Measurements from ENCODE around the gene TUBB6.

The TUBB6 gene

GRCh38 chr18:12338382-12338781, 30.3 kb downstream of the TUBB6 start:
- no peak for DNase-seq (ENCODE audit: low read depth)

DNA sequence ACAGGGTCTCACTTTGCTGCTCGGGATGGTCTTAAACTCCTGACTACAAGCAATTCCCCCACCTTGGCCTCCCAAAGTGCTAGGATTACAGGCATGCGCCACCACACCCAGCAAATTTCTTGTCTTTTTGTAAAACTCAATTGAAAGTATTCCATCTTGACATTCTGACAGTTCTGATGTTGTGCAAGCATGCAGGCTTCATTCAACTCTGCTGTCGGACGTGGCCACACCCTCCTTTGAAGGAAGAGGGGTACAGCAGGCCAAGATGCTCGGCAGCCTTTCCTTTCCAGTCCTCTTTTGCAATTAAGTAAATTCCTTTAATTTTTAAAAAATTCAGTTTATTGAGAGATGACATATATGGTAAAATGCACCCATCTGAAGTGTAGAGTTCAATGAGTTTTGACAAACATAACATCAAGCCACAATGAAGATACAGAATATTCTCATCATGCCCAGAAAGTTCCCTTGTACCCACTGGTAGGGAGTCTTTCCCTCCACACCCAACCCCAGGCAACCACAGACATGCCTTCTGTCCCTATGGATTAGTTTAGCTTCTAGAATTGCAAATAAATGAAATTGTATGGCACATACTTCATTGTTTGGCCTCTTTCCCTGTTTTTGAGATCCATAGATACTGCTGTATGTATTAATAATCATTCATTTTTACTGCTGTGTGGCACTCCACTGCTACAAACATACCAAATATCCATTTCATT, 33.1 kb downstream of the TUBB6 start:
- no peak for DNase-seq (ENCODE audit: low read depth)

DNA sequence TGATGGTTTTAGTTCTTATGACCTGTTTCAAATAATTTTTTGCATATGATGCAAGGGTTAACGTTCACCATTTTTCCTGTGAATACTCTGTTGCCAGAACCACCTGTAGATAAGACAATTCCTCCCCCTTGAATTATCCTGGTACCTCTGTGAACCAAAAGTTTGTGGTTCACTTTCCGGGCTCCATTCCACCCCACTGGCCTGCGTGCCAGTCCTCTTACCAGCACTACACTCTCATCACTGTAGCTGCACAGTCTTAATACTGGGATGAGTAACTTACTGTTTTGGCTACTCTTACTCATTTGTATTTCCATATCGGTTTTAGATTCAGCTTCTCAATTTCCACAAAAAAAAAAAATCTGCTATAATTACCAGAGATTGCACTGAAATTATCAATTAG, 34.6 kb downstream of the TUBB6 start:
- DNase-seq (ENCODE audit: low read depth): no peak

- DNase-seq (ENCODE audit: low read depth): no peak
Measured at GRCh38 chr18:12345491-12346239, 37.6 kb downstream of the TUBB6 start.

- DNase-seq (ENCODE audit: low read depth): no peak
Measured at GRCh38 chr18:12346240-12346565, 38.2 kb downstream of the TUBB6 start.

DNA sequence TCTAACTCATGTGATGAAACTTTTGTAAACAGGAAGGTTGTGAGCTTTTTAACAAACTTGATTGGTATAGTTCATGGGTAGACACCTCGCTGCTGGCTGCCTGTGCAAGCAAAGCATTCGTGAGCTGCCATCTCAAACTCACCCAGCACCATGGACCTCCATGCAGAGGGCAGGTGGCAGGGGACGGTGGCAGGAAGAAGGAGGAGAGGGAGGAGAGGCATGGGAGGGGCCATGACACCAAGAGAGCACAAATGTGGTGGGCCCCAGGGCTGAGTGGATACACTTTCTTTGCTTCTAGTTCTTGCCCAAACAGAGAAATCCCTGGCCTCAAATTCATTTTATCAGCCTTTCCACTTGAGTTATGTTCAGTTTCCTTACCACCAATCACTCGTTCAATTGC, 39.9 kb downstream of the TUBB6 start:
- no peak for DNase-seq (ENCODE audit: low read depth)

GRCh38 chr18:12352188-12352587, 44.1 kb downstream of the TUBB6 start:
- DNase-seq (ENCODE audit: low read depth): no peak

DNA sequence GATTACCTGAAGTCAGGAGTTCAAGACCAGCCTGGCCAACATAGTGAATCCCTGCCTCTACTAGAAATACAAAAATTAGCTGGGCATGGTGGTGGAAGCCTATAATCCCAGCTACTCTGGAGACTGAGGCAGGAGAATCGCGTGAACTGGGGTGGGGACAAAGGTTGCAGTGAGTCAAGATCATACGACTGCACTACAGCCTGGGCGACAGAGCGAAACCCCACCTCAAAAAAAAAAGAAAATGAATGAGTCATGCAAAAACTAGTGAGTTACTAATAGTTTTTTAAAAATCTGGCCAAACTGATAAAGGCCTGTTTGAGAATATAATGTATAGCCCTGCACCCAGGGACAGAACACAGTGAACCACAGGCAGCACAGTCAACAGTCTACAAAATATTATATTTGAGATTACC, 51.5 kb downstream of the TUBB6 start:
- peak; percentile 51 for DNase-seq (ENCODE audit: low read depth)

DNA sequence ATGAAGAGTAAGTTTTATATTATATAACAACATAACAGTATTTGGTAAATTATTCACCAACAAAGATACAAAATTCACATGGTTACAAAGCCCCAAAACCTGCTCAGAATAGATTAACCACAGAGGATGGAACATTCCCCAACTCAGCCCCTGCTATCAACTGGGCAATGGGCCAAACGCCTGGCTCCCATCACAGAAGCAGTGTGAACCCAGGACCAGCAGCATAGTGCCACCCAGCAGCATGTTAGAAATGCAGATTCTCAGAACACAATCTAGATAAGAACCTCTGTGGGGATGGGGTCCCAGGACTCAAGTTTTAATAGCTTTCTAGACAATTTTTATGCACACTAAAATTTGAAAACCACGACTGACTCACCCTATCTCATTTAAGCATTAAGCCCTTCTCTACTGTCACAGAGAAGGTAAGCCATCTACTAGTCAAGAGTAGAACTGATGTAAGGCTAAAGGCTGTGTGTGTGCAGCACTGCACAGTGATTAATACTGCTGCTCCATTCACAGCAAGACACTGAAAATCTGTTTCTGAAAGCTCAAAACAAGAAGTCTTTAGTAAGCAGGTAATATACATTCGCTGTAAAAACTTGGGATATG, 53.8 kb downstream of the TUBB6 start:
- DNase-seq (ENCODE audit: low read depth): peak; percentile 15

DNA sequence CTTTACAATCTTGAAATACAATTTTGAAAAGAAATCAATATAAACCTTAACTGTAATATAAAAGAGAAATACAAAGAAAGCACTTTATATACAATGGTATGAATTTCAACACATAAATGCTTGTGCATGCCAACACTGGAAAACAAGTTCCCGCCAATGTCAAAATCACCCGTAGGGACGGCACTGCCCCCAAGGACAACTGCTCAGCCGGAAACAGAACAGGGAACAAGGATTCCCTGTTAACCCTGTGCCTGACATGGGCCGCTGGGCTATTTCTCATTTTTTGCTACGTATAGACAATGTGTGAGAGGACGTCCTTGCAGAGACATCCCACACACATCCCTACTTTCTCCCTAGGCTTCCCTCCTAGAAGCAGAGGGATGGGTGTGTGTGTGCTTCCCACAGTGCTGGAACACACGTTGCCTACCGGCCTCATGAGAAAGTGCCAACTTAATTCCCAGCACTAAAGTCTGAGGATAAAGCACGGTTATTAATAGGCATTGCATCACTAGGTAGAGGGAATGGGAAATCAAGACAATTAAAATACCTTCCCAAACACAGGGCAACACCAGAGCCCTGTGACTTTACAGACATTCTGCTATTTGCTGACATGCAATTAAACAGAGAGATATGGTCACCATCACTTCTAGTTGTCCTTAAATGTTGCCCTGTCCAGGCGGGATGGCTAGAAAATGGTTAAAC, 54.6 kb downstream of the TUBB6 start:
- no peak for DNase-seq (ENCODE audit: low read depth)

DNA sequence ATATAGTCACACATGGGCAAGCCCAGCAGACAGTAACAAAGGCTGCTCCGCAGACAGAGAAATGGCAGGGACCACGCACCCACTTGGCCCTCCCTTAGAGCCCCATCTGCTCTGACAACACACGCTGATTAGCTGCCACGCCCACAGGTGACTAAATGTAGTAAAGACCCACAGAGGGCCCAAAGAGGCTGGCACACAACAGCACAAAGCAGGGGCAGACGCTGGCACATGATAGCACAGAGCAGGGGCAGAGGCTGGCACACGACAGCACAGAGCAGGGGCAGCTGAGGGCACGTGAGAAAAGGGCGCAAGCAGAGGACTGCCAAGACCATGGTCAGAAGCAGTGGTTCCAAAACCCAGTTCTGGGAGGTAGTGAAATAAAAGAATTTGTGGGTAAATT, 58.3 kb downstream of the TUBB6 start:
- no peak for DNase-seq (ENCODE audit: low read depth)

- no peak for DNase-seq (ENCODE audit: low read depth)
Measured at GRCh38 chr18:12366784-12367183, 58.7 kb downstream of the TUBB6 start.

GRCh38 chr18:12369211-12369610, 61.2 kb downstream of the TUBB6 start:
- no peak for DNase-seq (ENCODE audit: low read depth)

GRCh38 chr18:12371590-12371989, 63.5 kb downstream of the TUBB6 start:
- no peak for DNase-seq (ENCODE audit: low read depth)

GRCh38 chr18:12372406-12372805, 64.4 kb downstream of the TUBB6 start:
- DNase-seq (ENCODE audit: low read depth): no peak

DNA sequence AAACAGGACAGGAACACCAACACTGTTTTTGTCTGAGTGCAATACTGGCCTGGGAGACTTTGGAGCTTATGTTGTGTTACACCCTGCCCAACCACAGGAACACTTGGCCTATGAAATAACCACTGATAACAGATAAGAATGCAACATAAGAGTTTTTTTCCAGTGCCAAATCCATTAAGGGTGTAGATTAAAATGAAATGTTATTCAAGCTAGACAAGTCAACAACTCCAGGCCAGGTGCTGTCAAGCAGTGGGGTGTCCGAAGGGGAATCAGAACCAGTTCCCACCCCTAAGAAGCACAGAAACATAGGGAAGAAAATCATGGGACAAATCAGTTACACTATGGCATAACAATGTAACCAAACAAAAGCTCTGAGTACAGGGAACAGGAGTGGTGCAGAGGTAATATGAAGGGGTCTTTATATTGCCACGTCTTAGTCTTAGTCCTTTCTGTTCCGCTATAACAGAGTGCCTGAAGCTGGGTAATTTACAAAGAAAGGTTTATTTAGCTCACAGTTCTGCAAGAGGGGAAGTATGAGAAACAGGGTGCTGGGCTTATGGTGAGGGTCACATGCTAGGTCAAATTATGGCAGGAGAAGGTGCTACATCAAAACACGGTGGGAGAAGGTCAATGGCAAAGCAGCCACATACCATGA, 65.2 kb downstream of the TUBB6 start:
- no peak for DNase-seq (ENCODE audit: low read depth)

DNA sequence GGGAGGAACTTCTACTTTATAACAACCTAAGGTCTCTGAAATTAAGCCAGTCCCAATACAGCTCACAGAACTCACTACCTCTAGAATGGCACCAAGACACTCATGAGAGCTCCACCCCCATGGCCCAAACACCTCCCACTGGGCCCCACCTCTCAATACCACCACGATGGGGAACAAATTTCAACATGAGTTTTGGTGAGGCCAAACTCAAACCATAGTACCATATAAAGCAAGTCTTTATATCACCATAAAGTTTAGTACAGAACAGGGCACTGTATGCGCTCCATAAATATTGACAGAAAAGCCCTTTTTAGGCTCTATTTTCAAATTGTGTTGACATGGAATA, 65.7 kb downstream of the TUBB6 start:
- DNase-seq (ENCODE audit: low read depth): no peak

DNA sequence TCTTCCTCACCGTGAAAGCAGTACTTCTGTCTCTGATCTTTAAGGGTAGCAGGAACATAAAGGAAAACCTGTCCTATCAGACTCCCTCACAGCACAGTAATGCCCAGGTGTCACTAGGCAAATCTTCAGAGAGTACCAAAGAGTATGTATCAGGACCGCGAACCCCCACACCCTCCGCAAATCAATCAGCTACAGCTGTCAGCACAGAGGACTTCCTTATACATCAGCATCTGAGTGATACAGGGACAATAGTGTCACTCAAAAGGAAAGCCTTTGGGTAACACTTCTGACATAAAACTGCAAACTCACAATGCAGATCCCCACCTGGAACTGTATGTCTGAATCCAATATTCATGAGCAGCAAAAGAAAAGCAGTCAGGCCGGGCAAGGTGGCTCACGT, 66.4 kb downstream of the TUBB6 start:
- no peak for DNase-seq (ENCODE audit: low read depth)
